ENCODE data around the gene NLGN1.

DNA sequence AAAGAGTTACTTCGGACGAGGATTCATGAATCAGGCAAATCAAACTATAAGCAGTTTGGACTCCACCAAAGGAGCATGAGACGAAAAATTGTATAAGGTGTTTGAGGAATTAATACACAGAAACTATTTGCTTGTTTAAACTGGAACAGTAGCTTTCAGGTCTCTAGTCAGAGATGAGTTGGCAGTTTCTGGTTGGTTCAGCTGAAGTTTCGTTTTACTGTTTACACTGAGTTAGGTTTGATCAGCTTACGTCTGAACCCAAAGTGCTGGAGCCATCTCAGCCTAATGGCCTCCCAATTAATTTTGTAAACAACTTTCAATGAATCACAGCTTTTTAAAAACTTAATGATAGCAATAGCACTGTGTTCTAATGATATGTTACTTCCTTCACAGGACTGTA is 703.7 kb downstream of the NLGN1 start:
- TF ChIP-seq, protein P1, sequence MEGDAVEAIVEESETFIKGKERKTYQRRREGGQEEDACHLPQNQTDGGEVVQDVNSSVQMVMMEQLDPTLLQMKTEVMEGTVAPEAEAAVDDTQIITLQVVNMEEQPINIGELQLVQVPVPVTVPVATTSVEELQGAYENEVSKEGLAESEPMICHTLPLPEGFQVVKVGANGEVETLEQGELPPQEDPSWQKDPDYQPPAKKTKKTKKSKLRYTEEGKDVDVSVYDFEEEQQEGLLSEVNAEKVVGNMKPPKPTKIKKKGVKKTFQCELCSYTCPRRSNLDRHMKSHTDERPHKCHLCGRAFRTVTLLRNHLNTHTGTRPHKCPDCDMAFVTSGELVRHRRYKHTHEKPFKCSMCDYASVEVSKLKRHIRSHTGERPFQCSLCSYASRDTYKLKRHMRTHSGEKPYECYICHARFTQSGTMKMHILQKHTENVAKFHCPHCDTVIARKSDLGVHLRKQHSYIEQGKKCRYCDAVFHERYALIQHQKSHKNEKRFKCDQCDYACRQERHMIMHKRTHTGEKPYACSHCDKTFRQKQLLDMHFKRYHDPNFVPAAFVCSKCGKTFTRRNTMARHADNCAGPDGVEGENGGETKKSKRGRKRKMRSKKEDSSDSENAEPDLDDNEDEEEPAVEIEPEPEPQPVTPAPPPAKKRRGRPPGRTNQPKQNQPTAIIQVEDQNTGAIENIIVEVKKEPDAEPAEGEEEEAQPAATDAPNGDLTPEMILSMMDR (IDR thresholded peaks at IDR 0.05), result no peak
- TF ChIP-seq EZH2 (IDR thresholded peaks at IDR 0.05), result no peak
- no peak for TF ChIP-seq EZH2phosphoT487 (IDR thresholded peaks at IDR 0.05)
